ENCODE results near the gene DDT. TPM values are rescaled to one million over a fixed set of nuclear protein-coding genes. Genes with fewer than 3 reads are reported as not detected.
"Not testable (repeated sequence)": the region's sequence is repeated elsewhere in the genome, so short reads cannot be mapped to it uniquely, and the experiment has no call there.

Gene DDT
- total RNA-seq, 2 donors from 2014 or later = 131 to 285 TPM

DNA sequence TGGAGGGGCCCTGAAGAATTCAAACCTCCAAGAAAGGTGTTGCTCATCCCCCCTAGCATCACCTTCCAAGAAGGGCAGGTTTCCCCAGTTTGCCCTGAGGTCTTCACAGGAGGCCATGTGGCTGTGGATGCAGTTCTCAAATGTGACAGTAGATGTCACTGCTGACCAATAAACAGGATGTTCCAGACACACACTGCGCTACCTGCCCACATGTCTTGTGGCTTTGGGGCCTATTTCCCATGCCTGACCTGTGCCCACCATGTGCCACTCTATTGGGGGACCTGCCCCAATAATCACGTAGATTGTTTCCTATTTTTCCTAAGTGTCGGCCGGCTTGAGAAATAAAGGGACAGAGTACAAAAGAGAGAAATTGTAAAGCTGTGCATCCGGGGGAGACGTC lies 10.2 kb upstream of the DDT start:
- Histone ChIP-seq H3K9me3 (no peaks in the 10 kb centered on the region), H3K4me3 (no peak overlapping the region), H3K4me1 (replicated peaks) (no peaks in the 10 kb centered on the region), H3K27ac (no peak overlapping the region), H3K27me3 (replicated peaks; ENCODE audit: insufficient read depth) (no peaks in the 10 kb centered on the region), H3K36me3 (no peaks in the 10 kb centered on the region)
- no peak for DNase-seq (ENCODE audit: low spot score)
- 43% methylated on average over 6 of the region's 6 CpGs for WGBS
- TF ChIP-seq, protein P1, sequence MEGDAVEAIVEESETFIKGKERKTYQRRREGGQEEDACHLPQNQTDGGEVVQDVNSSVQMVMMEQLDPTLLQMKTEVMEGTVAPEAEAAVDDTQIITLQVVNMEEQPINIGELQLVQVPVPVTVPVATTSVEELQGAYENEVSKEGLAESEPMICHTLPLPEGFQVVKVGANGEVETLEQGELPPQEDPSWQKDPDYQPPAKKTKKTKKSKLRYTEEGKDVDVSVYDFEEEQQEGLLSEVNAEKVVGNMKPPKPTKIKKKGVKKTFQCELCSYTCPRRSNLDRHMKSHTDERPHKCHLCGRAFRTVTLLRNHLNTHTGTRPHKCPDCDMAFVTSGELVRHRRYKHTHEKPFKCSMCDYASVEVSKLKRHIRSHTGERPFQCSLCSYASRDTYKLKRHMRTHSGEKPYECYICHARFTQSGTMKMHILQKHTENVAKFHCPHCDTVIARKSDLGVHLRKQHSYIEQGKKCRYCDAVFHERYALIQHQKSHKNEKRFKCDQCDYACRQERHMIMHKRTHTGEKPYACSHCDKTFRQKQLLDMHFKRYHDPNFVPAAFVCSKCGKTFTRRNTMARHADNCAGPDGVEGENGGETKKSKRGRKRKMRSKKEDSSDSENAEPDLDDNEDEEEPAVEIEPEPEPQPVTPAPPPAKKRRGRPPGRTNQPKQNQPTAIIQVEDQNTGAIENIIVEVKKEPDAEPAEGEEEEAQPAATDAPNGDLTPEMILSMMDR (IDR thresholded peaks at IDR 0.05) = peak in 2 of 4 experiments; percentile 23 to 30
- TF ChIP-seq POLR2A (IDR thresholded peaks at IDR 0.05) (no peak), POLR2AphosphoS5 (IDR thresholded peaks at IDR 0.05) (no peak)
- intact Hi-C loops (cut with DNase I) = no loop called here

DNA sequence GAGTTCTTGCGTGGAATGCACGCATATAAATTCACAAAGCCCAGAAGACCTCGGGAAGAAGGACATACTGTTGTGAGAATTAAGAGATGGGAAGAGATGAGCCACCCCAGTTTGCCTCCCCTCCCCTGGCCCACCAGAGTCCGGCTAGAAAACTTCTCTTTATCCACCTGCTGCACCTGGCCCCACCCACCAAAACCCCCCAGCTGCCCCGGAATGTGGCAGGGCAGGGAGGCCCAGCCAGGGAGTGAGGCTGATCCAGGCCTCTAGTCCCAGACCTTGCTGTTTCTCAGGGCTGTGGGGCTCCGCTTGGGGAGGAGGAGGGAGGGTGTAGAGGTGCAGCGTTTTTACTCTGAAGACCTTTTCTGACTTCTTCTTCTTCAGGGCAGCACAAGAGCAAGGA lies 6.3 kb upstream of the DDT start:
- H3K27ac ChIP-seq; H3K4me1 ChIP-seq (replicated peaks); DNase-seq (ENCODE audit: low spot score); H3K4me3 ChIP-seq; H3K9me3 ChIP-seq; intact Hi-C loops (cut with DNase I); H3K36me3 ChIP-seq; H3K27me3 ChIP-seq (replicated peaks; ENCODE audit: insufficient read depth): not testable (repeated sequence)
- no CpG with 5 or more reads among the region's 7 CpGs for WGBS

DNA sequence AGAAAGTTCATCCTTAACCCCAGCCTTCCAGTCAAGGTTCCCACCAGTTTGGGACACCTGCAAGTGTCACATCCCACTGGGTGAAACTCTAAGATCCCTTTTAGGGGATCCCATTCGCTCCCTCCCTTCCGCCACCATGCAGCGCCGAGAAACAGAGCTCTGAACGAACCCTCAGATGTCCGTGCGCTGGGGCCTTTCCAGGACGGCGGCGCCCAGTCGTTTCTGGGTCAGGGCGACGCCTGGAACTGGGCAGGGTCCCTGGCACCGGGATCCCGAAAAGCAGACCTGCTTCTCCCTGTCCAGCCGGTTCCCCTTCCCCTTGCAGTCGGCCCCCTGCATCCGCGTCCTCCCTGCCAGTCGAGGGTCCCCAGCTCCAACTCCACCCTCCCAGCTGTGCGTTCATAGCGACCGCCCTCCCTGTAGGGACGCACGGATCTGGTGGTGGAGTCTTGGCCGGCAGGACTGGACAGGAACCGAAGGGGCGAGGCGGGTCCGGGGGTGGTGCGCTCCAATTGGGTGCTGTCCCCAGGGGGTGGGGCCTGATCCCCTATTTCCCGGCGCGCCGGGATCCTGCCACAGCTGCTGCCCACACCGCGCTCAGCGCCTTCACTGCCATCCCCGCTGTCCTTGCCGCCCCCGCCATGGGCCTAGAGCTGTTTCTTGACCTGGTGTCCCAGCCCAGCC lies 5.5 kb upstream of the DDT start, which contains the start of gene GSTT2:
GSTT2 (plus strand) TSS at position 578 of the 684 bp plus-strand sequence.
- no CpG with 5 or more reads among the region's 41 CpGs for WGBS
- intact Hi-C loops (cut with DNase I); H3K4me3 ChIP-seq: not testable (repeated sequence)

DNA sequence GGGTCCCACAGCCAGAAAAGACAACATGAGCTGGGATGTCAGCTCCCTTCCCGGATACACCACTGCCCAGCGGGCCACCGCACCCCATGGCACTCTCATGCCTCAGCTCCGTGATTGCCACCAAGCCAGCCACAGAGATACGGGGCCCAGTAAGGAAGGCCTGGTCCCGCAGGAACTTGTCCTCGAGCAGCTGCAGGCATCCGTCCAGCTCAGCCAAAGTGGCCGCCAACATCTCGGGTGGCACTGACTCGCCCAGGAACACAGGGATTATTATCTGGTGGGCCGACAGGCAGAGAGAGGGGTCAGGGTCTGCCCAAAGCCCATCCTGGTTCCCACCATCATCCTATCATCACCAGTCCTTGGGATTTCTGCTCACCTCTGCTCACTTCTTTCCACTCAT lies 3.1 kb upstream of the DDT start:
- H3K9me3 ChIP-seq; H3K4me3 ChIP-seq; H3K4me1 ChIP-seq (replicated peaks); H3K36me3 ChIP-seq; H3K27me3 ChIP-seq (replicated peaks; ENCODE audit: insufficient read depth); DNase-seq (ENCODE audit: low spot score); intact Hi-C loops (cut with DNase I); H3K27ac ChIP-seq: not testable (repeated sequence)
- no CpG with 5 or more reads among the region's 12 CpGs for WGBS

More for the DNA sequence above, 5.5 kb upstream of the DDT start, which contains the start of gene GSTT2:
- H3K27ac ChIP-seq; DNase-seq (ENCODE audit: low spot score); H3K36me3 ChIP-seq; H3K9me3 ChIP-seq; H3K27me3 ChIP-seq (replicated peaks; ENCODE audit: insufficient read depth); H3K4me1 ChIP-seq (replicated peaks): not testable (repeated sequence)

DNA sequence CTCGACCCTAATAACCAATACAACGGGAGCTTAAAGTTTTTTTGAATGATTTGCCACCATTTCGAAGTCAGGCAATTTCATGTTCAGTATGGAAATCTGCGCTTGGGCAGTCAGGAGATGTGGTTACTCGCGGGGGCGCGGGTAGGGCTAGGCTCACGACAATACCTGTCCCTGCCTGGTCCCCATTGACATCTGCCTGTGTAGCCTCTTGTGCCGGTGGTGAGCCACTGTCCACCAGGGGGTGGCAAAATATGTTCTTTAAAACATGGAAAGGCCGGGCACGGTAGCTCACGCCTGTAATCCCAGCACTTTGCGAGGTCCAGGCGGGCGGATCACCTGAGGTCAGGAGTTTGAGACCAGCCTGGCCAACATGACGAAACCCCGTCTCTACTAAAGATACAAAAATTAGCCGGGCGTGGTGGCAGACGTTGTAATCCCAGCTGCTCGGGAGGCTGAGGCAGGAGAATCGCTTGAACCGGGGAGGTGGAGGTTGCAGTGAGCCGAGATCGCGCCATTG lies 653 bp upstream of the DDT start:
- H3K27ac ChIP-seq; H3K4me3 ChIP-seq; H3K27me3 ChIP-seq (replicated peaks; ENCODE audit: insufficient read depth); H3K4me1 ChIP-seq (replicated peaks); H3K36me3 ChIP-seq; DNase-seq (ENCODE audit: low spot score); H3K9me3 ChIP-seq: not testable (repeated sequence)
- 21% methylated on average over 8 of the region's 27 CpGs for WGBS
- intact Hi-C loops (cut with DNase I) = loop anchor here (5.0 kb wide), 1 partner anchor 48 kb away; no protein-coding TSS in a partner anchor

DNA sequence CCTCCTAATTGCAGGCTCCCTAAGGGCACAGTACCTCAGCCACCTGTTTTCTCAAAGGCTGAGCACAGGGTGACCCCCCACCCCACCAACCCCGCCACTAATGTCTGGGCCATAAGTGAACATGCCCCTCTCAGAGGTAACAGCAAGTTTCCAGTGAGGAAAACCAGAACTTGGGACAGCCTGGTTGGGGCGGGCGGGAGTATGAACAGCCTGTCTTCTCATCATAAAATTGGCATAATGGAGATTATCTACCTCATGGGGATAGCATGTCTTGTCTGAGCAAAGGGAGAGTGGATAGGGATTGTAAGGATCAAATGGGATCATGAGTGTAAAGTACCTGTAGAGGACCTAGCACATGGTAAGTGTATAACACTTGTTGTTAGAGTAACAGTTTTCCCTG lies 2.3 kb downstream of the DDT start:
- H3K9me3 ChIP-seq; H3K4me1 ChIP-seq (replicated peaks); H3K4me3 ChIP-seq; H3K36me3 ChIP-seq; H3K27ac ChIP-seq; H3K27me3 ChIP-seq (replicated peaks; ENCODE audit: insufficient read depth); DNase-seq (ENCODE audit: low spot score): not testable (repeated sequence)
- 92% methylated on average over 3 of the region's 3 CpGs for WGBS
- intact Hi-C loops (cut with DNase I) = loop anchor here (5.0 kb wide), 1 partner anchor 45 kb away; no protein-coding TSS in a partner anchor

DNA sequence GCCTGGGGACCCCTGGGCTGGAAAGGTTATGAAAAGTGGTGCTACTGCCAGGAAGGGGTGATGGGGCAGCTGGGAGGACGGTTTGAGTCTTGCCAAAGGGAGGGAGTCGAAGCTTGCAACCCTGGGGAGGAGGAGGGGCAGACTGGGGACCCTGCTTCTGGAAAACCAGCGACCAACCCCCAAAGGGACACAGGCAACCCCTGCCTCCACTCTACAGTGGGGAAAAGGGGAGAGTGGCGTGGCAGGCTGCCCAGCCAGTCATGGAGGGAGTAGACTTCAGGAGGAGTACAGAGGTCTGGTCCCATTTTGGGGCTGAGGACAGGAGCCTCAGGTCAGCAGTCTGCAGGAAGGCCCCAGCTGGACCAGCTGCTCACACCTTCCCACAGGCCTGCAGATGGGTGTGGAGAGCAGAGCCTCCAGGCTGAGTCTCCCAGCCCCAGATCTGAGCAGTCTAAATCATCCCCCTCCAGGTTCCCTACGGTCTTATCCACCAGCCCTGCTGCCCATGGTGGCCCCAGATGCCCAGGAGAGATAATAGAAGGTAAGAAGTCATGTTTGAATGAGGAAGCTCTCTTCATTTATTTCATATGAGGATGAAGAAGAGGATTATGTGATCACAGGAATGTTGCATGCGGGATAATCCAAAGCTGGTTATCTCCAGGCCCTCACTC lies 3.3 kb downstream of the DDT start:
- no peak for TF ChIP-seq POLR2AphosphoS5 (IDR thresholded peaks at IDR 0.05)
- no peaks in the 10 kb centered on the region for H3K9me3 ChIP-seq
- no peaks in the 10 kb centered on the region for H3K36me3 ChIP-seq
- H3K4me3 ChIP-seq = no peak overlapping the region
- intact Hi-C loops (cut with DNase I) = loop anchor here (5.0 kb wide), 1 partner anchor 44 kb away; no protein-coding TSS in a partner anchor
- no peaks in the 10 kb centered on the region for H3K4me1 ChIP-seq (replicated peaks)
- H3K27me3 ChIP-seq (replicated peaks; ENCODE audit: insufficient read depth) = no peaks in the 10 kb centered on the region
- no peak overlapping the region for H3K27ac ChIP-seq
- 62% methylated on average over 6 of the region's 6 CpGs for WGBS
- no peak for DNase-seq (ENCODE audit: low spot score)

Data from prostate gland (tissue), 2 donors.